HEK293T (cell line): ENCODE data around the gene ZNF559.
"Not testable (repeated sequence)": the region's sequence is repeated elsewhere in the genome, so short reads cannot be mapped to it uniquely, and the experiment has no call there.

Experiments
- CTCF ChIA-PET: fragments of 350-600 bp; formaldehyde crosslinking; extraction: SDS; loops from one replicate; lab custom pipeline; 2021; ENCODE audit warnings: antibody characterized with exemption, inconsistent platforms; lab: Yijun Ruan, JAX
- POLR2A ChIA-PET: fragments of 350-600 bp; formaldehyde crosslinking; extraction: SDS; loops from one replicate; lab custom pipeline; 2020; ENCODE audit warnings: antibody characterized with exemption, inconsistent platforms; lab: Yijun Ruan, JAX
- DNase-seq: peaks from one replicate; pipeline ENCODE4 v3.0.0; 2012; ENCODE audit warnings: mixed read lengths; ENCODE audit errors: extremely low spot score
- ARNT ChIP-seq: fragments of 450-650 bp; IDR thresholded peaks from 2 replicates; pipeline ENCODE4 v1.6.1; 2017; ENCODE audit warnings: mild to moderate bottlenecking
- BHLHE40 ChIP-seq: fragments of 450-650 bp; IDR thresholded peaks from 2 replicates; pipeline ENCODE4 v1.6.1; 2016; ENCODE audit warnings: mild to moderate bottlenecking, moderate library complexity, borderline replicate concordance
- CTBP1 ChIP-seq: fragments of 450-650 bp; IDR thresholded peaks from 2 replicates; pipeline ENCODE4 v1.6.1; 2016; ENCODE audit warnings: borderline replicate concordance
- ELF4 ChIP-seq: fragments of 450-650 bp; IDR thresholded peaks from 2 replicates; pipeline ENCODE4 v1.6.1; 2017; ENCODE audit warnings: antibody characterized with exemption
- FOXA1 ChIP-seq: fragments of 450-650 bp; IDR thresholded peaks from 2 replicates; pipeline ENCODE4 v1.6.1; 2016; ENCODE audit warnings: mild to moderate bottlenecking
- FOXK2 ChIP-seq: fragments of 450-650 bp; IDR thresholded peaks from 2 replicates; pipeline ENCODE4 v1.6.1; 2016; ENCODE audit warnings: mild to moderate bottlenecking
- FOXM1 ChIP-seq: fragments of 450-650 bp; IDR thresholded peaks from 2 replicates; pipeline ENCODE4 v1.6.1; 2017; ENCODE audit warnings: mild to moderate bottlenecking, borderline replicate concordance
- HDGF ChIP-seq: fragments of 450-650 bp; IDR thresholded peaks from 2 replicates; pipeline ENCODE4 v1.6.1; 2017; ENCODE audit warnings: antibody characterized with exemption, borderline replicate concordance
- L3MBTL2 ChIP-seq: fragments of 450-650 bp; conservative IDR thresholded peaks from 2 replicates; pipeline ENCODE4 v1.6.1; 2016; ENCODE audit warnings: mild to moderate bottlenecking
- LEF1 ChIP-seq: fragments of 450-650 bp; IDR thresholded peaks from 2 replicates; pipeline ENCODE4 v1.6.1; 2017; ENCODE audit warnings: mild to moderate bottlenecking, borderline replicate concordance
- NFRKB ChIP-seq: fragments of 450-650 bp; IDR thresholded peaks from 2 replicates; pipeline ENCODE4 v1.6.1; 2016; ENCODE audit warnings: mild to moderate bottlenecking, moderate library complexity
- PKNOX1 ChIP-seq: fragments of 450-650 bp; IDR thresholded peaks from 2 replicates; pipeline ENCODE4 v1.6.1; 2016
- SP1 ChIP-seq: fragments of 450-650 bp; IDR thresholded peaks from 2 replicates; pipeline ENCODE4 v1.6.1; 2017
- SUZ12 ChIP-seq: fragments of 450-650 bp; IDR thresholded peaks from 2 replicates; pipeline ENCODE4 v1.6.1; 2016; ENCODE audit warnings: mild to moderate bottlenecking
- TARDBP ChIP-seq: fragments of 450-650 bp; IDR thresholded peaks from 2 replicates; pipeline ENCODE4 v1.6.1; 2016
- ZNF384 ChIP-seq: fragments of 450-650 bp; IDR thresholded peaks from 2 replicates; pipeline ENCODE4 v1.6.1; 2016

The ZNF559 gene

GRCh38 chr19:9309139-9309973 is 14.6 kb upstream of the ZNF559 start, which contains the start of gene ZNF699:
Gene ZNF699 (minus strand): TSS chr19:9309838. CDS start chr19:9305119, 4,719 bp downstream.
- POLR2A ChIA-PET, result no interaction called here
- no peak for TF ChIP-seq NFRKB
- no peak for TF ChIP-seq LEF1
- peak; percentile 63 for TF ChIP-seq ZNF384
- no peak for TF ChIP-seq HDGF
- CTCF ChIA-PET, result no interaction called here
- peak; percentile 93 for DNase-seq

- no peak for TF ChIP-seq L3MBTL2
- no peak for TF ChIP-seq FOXK2
- TF ChIP-seq LEF1, result no peak
- TF ChIP-seq NFRKB, result no peak
- no peak for TF ChIP-seq SUZ12
- peak; percentile 88 for DNase-seq
- POLR2A ChIA-PET, result no interaction called here
- CTCF ChIA-PET, result no interaction called here
Observed at GRCh38 chr19:9309974-9310446, 14.0 kb upstream of the ZNF559 start.

- no peak for DNase-seq
- TF ChIP-seq LEF1 (no peak), ARNT (no peak), PKNOX1 (no peak), FOXK2 (no peak), FOXA1 (no peak), HDGF (no peak), SP1 (no peak), CTBP1 (no peak), TARDBP (no peak)
- CTCF ChIA-PET, result interaction anchor here (0.8 kb wide), 1 partner anchor 10 kb away, joined by 4 read pairs; the partner anchor contains the start of gene ZNF559
- POLR2A ChIA-PET, result no interaction called here
Observed at GRCh38 chr19:9313756-9314155, 10.2 kb upstream of the ZNF559 start.

- DNase-seq, result no peak
- ChIA-PET POLR2A (no interaction called here), CTCF (no interaction called here)
- TF ChIP-seq ARNT (no peak), L3MBTL2 (no peak), FOXM1 (no peak), ZNF384 (no peak), SP1 (no peak), CTBP1 (no peak), ELF4 (no peak), NFRKB (no peak), HDGF (no peak), LEF1 (no peak), FOXA1 (no peak), BHLHE40 (no peak), TARDBP (no peak), SUZ12 (no peak), PKNOX1 (no peak), FOXK2 (no peak)
Observed at GRCh38 chr19:9321338-9321737, 2.6 kb upstream of the ZNF559 start.

GRCh38 chr19:9321756-9322155 is 2.2 kb upstream of the ZNF559 start:
- CTCF ChIA-PET, POLR2A ChIA-PET, DNase-seq: not testable (repeated sequence)

GRCh38 chr19:9322201-9322600 is 1.8 kb upstream of the ZNF559 start:
- POLR2A ChIA-PET, CTCF ChIA-PET, DNase-seq: not testable (repeated sequence)

- ChIA-PET CTCF (interaction anchor here (1.2 kb wide), 1 partner anchor 9 kb away, joined by 4 read pairs; no protein-coding TSS in a partner anchor), POLR2A (interaction anchor here (1.2 kb wide), 1 partner anchor 11 kb away, joined by 3 read pairs; no protein-coding TSS in a partner anchor)
- DNase-seq, result peak; percentile 21
- peak; percentile 53 for TF ChIP-seq L3MBTL2
- no peak for TF ChIP-seq TARDBP
Observed at GRCh38 chr19:9323557-9323918, 441 bp upstream of the ZNF559 start.

GRCh38 chr19:9324584-9324962 is 594 bp downstream of the ZNF559 start:
- ChIA-PET POLR2A (interaction anchor here (1.2 kb wide), 1 partner anchor 12 kb away, joined by 3 read pairs; no protein-coding TSS in a partner anchor), CTCF (no interaction called here)
- DNase-seq, result no peak
- no peak for TF ChIP-seq ZNF384
- TF ChIP-seq L3MBTL2, result peak; percentile 24; the same call in 1 of the 2 replicates
- TF ChIP-seq SUZ12, result no peak
- TF ChIP-seq ELF4, result no peak
- no peak for TF ChIP-seq NFRKB
- no peak for TF ChIP-seq CTBP1
- TF ChIP-seq SP1, result no peak
- no peak for TF ChIP-seq FOXA1
